ENCODE results near the gene FGD1. TPM values are rescaled to one million over a fixed set of nuclear protein-coding genes. Genes with fewer than 3 reads are reported as not detected.
"Not testable (repeated sequence)": the region's sequence is repeated elsewhere in the genome, so short reads cannot be mapped to it uniquely, and the experiment has no call there.

FGD1 gene
- total RNA-seq = 1 to 10 TPM; 7.6 to 9.6 TPM
- long read RNA-seq, donor 1, full-length matches to known transcripts = 1 of 7 reads
- long read RNA-seq, donor 1, partial matches to known transcripts = 4 of 7 reads
- long read RNA-seq, donor 1, other reads (novel, unspliced or antisense) = 2 of 7 reads
- long read RNA-seq, donor 2, full-length matches to known transcripts = 1 of 10 reads
- long read RNA-seq, donor 2, partial matches to known transcripts = 3 of 10 reads
- long read RNA-seq, donor 2, other reads (novel, unspliced or antisense) = 6 of 10 reads

DNA sequence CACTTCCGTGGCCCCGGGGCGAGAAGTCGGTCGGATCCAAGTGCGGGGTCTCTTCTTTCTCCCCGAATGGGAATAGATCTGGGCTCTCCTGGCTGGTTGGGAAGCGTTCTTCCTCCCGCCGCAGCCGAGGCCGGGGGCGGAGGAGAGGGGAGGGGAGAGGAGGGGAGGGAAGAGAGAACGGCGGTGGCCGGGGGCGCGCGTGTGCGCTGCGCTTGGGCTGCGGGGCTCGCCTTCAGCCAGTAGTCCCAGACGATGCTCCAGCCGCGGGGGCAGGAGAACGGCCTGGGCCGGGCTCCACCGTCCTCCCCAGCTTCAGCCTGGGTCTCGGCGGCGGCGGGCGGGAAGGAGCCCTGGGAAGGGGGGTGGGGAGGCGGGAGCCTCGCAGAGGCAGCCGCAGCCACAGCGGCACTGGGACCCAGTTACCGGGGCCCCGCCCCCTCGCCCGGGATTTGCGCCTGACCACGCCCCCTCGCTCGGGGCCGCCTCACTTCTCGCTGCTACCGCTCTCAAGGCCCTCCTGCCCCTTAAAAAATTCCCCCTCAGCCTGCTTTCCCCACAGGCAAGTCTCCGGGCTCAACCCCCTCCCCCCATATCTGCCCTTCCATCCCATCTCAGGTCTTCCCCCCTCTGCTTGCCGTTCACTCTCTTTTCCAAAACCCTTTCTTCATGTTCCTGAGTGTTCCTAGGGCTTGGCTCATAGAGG is at the start of gene FGD1:
Gene FGD1, minus strand, starts transcription at position 421 of the 703 bp plus-strand sequence. CDS start 802 bp downstream, outside the sequence.
- intact Hi-C loops (cut with DNase I) = no loop called here
- DNase-seq (ENCODE audit: low spot score) = peak; percentile 90

DNA sequence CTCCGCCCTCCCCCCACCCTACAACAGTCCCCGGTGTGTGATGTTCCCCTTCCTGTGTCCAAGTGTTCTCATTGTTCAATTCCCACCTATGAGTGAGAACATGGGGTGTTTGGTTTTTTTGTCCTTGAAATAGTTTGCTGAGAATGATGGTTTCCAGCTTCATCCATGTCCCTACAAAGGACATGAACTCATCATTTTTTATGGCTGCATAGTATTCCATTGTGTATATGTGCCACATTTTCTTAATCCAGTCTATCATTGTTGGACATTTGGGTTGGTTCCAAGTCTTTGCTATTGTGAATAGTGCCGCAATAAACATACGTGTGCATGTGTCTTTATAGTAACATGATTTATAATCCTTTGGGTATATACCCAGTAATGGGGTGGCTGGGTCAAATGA is 46.2 kb upstream of the FGD1 start:
- DNase-seq (ENCODE audit: low spot score); intact Hi-C loops (cut with DNase I): not testable (repeated sequence)

DNA sequence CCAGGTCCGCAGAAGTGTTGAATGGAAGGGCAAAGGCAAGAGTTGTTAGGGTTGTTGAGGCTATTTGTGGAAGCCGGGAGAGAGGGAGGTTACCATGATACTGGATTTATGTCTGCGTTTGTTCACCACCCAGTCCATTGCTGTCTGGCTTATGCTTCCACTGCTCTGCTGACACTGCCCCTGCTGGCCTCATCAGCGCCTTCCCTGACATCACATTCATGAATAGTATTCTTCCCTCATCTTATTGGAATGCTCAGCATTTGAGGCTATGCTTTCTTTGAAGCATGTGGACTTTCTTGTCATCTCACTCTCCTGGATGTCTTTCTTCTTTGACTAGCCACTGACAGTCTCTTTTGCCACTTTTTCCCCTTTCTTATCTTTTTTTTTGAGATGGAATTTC is 44.3 kb upstream of the FGD1 start:
- intact Hi-C loops (cut with DNase I) = no loop called here

DNA sequence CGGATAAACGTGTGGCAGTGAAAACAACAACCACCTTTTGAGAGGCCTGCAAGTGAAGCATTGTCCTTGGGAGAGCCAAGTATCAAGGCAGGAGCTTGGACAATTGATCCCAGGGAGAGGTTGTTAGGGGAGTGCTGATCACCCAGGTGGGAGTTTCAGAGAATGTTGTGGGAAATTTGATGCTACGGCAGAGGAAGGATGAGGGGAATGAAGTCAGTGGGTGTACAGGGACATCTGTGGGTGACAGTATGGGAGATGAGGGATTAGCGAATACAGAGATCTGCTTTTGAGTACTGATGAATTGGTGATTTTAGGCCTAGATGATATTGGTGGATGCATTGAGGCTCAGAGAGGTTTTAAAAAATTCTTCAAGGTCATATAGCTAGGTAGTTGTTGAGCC is 38.2 kb upstream of the FGD1 start:
- intact Hi-C loops (cut with DNase I) = no loop called here

More for the DNA sequence above, 44.3 kb upstream of the FGD1 start:
- DNase-seq (ENCODE audit: low spot score) = peak; percentile 42

DNA sequence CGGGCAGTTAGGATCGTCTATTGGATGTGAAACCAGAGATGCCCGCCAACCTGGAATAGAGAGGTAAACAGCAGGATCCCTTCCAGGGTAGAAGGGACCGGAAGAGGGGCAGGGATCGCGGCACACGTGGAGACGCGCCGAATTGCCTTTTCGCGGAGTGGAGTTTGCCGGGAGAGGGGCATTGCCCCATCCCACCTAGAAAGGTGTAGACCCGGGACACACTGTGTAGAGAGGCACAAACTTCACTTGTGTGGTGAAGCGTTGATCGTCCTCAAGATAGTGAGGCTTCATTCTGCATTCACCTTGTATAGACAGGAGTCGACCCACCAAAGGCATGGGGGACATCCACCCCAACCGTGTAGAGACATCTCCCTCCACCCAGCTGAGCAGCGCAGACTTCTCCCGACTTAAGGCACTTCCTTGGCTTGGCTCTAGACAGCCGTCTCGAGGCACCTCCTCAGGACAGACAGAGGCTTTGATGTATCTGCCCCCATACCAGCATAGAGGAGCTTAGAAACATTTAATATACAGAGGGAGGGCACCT is 34.4 kb upstream of the FGD1 start:
- DNase-seq (ENCODE audit: low spot score) = no peak
- intact Hi-C loops (cut with DNase I) = no loop called here

More for the DNA sequence above, 38.2 kb upstream of the FGD1 start:
- peak; percentile 6 for DNase-seq (ENCODE audit: low spot score)

DNA sequence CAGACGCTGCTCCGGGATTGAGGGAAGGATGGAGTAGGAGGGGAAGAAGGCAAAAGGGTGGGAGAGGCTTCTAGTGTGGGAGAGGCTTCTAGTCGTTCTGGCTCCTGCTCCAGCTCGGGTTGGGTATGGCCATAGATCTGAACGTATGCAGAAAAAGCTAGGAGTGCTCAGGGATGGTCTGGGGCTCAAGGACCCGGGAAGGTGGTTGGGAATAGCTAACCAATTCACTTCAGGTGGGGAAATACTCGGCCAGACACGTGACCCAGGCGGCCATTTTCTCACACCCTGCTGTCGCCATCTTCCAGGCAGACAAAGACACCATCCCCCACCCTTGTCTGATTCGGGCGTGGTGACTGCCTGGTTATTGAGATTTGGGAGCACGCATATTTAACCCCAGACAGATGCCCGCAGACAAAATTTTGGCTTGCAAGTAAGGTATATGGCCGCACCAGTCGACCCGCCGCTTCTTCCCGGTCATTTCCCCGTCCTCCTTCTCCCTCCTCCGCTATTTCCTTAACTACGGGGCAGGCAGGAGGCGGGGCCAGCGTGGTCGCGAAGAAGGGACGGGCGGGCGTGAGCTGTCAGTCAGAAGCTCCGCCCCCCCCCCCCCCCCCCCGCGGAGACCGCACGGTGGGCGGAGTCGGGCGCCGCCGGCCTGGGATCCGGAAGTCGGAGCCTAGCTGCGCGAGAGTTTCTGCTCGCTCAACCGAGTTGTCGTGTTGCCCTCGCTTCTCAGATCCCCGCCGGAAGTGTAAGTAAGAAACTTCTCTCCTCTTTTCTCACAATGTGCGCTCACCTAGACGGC is 33.7 kb upstream of the FGD1 start, which contains the start of gene GNL3L:
Gene GNL3L, plus strand, starts transcription at position 668 of the 805 bp plus-strand sequence. CDS start 2,348 bp downstream, outside the sequence.
- DNase-seq (ENCODE audit: low spot score) = peak; percentile 95
- intact Hi-C loops (cut with DNase I) = no loop called here

DNA sequence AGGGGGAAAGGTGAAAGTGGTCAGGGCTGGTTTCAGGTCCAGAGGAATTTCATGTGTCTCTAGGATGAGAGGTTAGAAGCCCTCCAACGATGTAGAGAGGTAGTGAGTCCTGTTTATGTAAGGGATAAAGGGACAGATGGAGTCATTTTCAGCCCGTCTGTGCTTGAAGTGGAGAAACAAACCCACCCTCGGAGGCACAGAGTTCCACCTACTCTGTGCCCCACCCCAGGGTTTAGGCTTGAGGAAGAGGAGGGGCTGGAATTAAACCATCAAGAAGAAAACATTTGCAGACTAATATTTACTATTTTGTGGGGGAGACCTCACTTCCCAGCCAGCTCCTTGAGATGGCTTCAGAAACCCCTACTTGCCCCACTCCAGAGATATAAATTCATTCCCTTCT is 33.1 kb upstream of the FGD1 start:
- intact Hi-C loops (cut with DNase I) = no loop called here
- DNase-seq (ENCODE audit: low spot score) = peak; percentile 36

DNA sequence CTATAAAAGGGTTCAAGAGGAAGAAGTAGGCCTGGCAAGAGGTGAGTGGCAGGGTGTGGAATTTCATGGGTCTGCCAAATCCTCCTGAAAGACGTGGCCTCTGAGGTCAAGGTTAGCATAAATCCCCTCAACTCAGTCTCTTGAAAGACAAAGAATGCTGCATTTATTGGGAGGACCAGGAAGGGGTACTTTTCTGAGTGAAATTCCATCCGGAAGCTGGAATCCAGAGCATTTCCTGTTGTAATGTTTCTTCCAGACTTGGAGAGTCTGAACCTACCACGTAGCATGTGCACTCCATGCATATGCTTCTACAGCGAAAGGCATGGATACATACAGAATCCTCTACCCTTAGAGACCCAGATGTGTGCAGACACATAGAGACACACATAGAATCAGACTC is 13.4 kb upstream of the FGD1 start:
- DNase-seq (ENCODE audit: low spot score) = no peak
- intact Hi-C loops (cut with DNase I) = no loop called here

DNA sequence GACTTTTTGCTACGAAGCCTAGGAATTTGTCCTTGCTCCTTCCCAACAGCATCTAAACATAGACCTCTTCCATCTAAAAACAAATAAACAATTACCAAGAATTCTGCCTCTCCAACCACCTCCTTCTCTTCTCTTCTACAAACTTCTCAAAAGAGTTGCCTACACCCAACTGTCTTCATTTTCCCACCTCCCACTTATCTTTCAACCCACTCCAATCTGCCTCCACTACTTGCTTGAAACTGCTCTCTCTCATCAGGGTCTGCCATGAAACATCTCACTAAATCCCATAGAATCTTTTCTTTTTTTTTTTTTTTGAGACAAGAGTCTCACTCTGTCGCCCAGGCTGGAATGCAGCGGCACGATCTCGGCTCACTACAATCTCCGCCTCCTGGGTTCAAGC is 902 bp upstream of the FGD1 start:
- intact Hi-C loops (cut with DNase I) = no loop called here
- no peak for DNase-seq (ENCODE audit: low spot score)

DNA sequence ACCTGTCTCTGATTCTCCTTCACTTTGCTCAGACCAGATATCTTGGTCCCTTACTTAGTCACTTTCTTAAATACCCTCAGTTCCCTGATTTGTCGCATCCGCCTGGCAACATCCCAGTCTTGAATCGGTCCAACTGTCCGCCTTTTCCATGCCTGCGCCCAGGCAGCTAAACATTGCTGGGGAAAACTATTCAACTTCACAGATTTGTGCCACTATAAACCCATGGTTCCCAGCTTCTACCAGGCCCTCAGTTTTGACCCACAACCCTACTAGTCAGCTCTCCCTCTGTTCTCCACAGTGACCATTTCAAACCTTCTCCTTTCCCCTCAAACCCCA is 451 bp upstream of the FGD1 start:
- peak; percentile 62 for DNase-seq (ENCODE audit: low spot score)
- intact Hi-C loops (cut with DNase I) = no loop called here

DNA sequence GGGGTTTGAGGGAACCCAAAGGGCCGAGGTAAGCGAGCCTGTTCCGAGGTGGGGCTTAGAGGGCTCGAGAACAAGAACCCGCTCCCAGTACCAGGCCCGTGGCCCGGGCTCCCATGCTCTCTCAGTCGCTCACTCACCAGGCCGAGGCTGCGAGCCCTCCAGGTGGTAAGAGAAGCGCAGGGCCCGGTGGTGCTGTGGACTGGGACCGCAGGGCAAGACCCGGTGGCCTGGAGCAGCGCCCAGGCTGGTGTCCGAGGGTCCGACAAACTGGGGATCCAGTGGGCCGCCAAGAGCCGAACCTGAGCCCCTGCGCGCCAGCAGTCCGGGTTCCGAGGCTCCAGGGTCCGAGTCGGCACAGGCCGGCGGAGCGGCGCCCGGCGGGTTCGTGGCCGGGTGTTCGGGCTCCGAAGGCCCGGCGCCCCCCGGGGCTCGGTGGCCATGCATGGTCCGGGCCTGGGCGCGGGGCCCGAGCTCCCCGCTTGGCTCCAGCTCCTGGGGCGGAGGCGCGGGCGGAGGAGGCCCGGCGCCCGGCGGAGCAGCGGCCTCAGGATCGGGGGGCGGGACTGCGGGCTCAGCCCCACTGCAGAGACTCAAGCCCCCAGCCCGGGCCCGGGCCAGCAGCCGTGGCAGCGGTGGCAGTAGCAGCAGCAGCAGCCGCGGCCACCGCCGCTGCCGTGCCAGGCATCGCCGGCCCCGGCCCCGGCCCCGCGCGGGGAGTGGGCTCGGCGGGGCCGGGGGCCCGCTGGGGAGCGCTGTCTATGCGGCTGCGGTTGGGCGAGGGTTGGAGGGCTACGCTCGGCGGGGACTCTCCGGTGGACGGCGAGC is 833 bp downstream of the FGD1 start:
- intact Hi-C loops (cut with DNase I) = no loop called here
- DNase-seq (ENCODE audit: low spot score) = peak; percentile 82

DNA sequence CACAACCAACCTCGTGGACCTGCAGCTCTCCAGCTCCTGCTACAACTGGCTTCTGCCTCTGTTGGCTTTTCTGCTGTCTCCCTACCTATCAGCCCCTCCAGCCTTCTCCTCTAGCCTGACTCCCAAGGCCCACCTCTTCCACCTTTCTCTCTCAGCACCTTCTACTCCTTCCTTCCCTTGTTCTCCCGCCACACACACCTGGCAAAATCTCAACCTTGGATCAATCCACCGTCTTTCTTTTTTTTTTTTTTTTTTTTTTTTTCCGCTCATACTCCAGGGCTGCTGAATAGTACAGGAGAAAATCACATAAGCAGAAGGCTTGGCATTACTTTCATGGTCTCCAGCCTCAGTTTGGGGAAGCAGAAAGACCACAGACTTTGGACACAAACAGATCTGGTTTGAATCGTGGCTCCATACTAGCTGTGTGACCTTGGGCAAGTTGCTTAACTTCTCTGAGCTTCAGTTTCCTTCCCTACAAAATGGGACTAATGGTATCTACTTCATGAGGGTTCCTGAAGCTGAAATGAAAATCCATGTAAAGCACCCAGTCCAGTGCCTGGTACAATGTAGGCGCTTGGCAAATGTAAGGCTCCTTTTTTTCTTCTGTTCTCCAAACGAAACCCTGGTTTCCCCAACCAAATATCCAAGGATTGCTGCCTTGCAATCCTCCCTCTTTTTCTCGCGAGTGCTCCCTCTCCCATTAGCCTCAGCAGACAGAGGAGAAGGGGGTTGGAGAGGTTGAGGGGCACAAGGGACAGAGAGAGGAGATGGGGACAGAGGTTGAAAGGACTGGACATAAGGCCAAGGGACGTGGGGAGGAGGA is 1.7 kb downstream of the FGD1 start:
- peak; percentile 1 for DNase-seq (ENCODE audit: low spot score)
- intact Hi-C loops (cut with DNase I) = no loop called here

DNA sequence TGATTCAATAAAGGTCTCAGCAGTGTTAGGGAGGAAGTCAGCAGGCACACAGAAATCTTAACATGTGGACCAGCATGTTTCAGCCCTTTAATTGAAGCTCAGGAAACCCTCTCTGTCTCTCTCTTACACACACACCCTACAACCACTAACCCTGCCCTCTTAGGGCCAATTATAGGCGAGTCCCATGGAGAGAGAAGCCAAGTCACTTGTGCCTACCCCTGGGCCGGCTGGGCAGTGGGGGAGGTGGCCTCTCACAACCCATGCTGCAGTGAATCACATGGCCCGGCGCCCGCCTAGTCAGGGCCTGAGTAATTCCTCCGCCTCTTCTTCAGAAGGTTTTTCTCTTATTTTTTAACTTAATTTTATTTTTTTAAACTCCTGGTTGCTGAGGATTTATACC is 3.7 kb downstream of the FGD1 start:
- DNase-seq (ENCODE audit: low spot score) = peak; percentile 91
- intact Hi-C loops (cut with DNase I) = no loop called here

DNA sequence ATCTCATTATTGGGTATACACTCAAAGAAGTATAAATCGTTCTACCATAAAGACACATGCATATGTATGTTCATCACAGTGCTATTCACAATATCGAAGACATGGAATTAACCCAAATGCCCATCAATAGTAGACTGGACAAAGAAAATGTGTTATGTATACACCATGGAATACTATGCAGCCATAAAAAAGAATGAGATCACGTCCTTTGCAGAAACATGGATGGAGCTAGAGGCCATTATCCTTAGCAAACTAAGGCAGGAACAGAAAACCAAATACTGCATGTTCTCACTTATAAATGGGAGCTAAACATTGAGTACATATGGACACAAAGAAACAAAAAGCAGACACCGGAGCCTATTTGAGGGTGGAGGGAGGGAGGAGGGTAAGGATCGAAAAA is 6.2 kb downstream of the FGD1 start:
- DNase-seq (ENCODE audit: low spot score); intact Hi-C loops (cut with DNase I): not testable (repeated sequence)

DNA sequence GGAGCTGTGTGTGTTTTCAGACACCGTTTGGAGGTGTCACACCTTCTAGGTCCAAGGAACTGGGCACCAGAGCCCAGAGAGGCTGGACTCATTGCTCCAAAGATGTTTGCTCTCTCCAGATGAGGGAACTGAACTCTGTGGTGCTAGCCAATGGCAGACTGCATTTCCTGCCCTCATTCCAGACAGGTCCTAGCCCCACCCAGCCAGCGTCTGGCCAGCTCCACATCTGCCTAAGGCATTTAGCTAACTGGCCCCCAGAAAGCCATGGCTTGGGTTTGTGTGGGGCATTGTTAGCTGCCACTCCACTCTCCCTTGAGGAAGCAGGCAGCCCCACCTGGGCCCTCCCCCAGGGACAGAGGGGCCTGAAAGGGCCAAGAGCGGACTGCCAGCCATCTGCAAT is 11.4 kb downstream of the FGD1 start:
- intact Hi-C loops (cut with DNase I) = no loop called here

DNA sequence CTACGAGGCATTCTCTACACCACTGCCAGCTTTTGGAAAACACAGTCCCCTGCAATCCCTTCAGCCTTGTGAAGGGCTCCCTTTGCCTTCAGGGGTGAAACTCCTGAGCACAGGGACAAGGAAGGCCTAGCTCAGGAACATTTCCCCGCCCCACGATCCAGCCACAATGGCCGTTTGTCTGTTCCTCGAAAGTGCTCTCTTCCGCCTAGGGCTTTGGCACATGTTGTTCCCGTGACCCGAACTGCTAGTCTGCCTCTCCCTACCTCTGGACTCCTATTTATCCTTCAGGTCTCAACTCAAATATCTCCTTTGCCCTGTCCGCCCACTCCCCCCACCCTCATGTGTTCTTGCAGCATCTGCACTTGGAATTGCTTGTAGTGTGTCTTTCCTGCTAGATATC is 12.1 kb downstream of the FGD1 start:
- intact Hi-C loops (cut with DNase I) = no loop called here
- peak; percentile 69 for DNase-seq (ENCODE audit: low spot score)

More for the DNA sequence above, 11.4 kb downstream of the FGD1 start:
- peak; percentile 53 for DNase-seq (ENCODE audit: low spot score)

DNA sequence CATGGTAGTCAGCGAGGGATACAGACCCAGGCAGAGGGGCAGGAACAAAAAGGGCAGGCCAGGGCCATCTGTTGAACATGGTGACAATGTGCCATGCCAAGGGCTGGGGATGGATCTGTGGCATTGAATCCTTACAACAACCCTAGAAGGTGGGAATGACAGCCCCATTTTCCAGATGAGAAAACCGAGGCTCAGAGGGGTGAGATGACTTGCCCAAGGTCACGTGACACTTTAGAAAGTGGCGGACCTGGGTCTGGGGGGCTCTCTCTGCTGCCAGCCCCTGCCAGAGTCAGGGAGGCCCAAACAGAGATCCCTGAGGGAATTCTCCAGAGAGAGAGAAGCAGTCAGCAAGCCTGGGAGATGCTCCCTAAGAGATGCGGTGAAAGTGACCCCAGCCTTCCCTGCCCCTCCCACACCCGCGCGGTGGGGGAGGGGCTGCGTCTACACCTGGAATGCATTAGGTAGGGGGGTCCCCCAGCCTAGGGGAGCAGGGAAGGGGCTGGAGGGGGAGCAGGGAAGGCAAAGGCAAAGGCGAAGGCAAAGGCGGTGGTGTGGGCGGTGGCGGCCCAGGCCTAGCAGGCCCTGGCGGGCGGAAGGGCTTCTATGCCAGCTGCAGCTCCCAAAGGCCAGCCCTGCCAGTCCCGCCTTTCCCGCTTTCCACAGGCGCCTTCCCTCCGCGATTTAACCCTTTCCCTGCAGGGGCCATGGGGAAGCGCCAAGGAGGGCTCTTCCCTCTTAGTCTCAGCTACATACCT is 13.0 kb downstream of the FGD1 start:
- DNase-seq (ENCODE audit: low spot score) = peak; percentile 81
- intact Hi-C loops (cut with DNase I) = no loop called here

All from posterior vena cava (tissue), 2 donors.